Occipital lobe (tissue), 2 donors: ENCODE data around the gene KLRD1. TPM values are rescaled to one million over a fixed set of nuclear protein-coding genes. Genes with fewer than 3 reads are reported as not detected.
"Not testable (repeated sequence)": the region's sequence is repeated elsewhere in the genome, so short reads cannot be mapped to it uniquely, and the experiment has no call there.

Source experiments
- DNase-seq: peaks from one replicate; lab custom pipeline; 2025; lab: John Stamatoyannopoulos, UW
- total RNA-seq: library from RNA; depleted of rRNA; stranded (reverse); fragments of >200 nt; gene quantifications from one replicate; pipeline ENCODE4 v1.2.3, GENCODE V29; 2014

Gene KLRD1
- total RNA-seq, 1 donor from 2014 or later = 0.16 TPM

GRCh38 chr12:10338470-10338869 is 30.8 kb downstream of the KLRD1 start:
- DNase-seq = not testable (repeated sequence)

- no peak for DNase-seq
Measured at GRCh38 chr12:10339053-10339840, 31.6 kb downstream of the KLRD1 start.

GRCh38 chr12:10340946-10341345 is 33.3 kb downstream of the KLRD1 start:
- DNase-seq = not testable (repeated sequence)

DNA sequence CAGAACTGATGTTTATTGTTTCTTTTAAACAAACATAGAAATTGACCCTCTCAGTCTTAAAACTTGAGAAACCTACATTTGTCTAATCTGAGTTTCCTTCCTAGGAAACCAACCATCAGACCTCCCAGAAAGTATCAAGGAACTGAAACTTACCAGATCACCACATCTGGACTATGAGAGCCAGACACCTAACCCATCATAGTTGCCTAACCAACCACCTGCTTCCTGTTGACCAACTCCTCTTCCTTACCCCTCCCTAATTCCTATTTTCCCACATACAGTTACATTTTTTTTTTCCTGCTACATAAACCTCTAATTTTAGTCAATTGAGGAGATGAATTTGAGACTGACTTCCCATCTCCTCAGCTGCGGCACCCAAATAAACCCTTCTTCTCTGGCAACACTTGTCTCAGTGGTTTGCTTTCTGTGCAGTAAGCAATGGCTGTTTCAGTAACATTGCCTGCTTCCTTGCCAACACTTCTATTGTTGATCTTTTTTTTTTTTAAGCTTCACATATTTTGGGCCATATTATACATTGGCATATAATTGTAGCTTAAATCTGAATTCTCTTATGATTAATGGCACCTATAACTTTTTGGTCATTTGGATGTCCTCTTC is 34.3 kb downstream of the KLRD1 start:
- DNase-seq = no peak

GRCh38 chr12:10351457-10351856 is 43.8 kb downstream of the KLRD1 start:
- DNase-seq = not testable (repeated sequence)

GRCh38 chr12:10354071-10354470 is 46.4 kb downstream of the KLRD1 start:
- no peak for DNase-seq

DNA sequence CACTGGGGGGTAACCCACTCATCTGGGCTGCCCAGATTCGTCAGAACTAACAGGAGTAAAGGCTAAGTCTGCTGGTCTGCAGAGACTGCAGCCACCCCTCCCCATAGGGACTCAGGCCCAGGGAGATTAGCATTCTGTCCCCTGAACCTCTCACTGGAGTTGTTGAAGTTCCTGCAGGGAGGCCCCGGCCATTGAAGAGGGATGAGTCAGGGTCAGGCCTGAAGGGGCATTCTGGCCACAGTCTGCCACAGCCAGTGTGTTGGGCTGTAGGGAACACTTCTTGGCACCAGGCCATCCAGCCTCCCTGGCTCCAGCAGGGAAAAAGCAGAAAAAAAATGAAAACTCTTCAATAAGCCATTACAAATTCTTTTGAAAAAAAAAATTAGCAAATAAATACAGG is 46.8 kb downstream of the KLRD1 start:
- no peak for DNase-seq

GRCh38 chr12:10358131-10358530 is 50.5 kb downstream of the KLRD1 start:
- no peak for DNase-seq

- no peak for DNase-seq
Measured at GRCh38 chr12:10358969-10359368, 51.3 kb downstream of the KLRD1 start.

GRCh38 chr12:10361084-10361483 is 53.4 kb downstream of the KLRD1 start:
- DNase-seq = no peak

DNA sequence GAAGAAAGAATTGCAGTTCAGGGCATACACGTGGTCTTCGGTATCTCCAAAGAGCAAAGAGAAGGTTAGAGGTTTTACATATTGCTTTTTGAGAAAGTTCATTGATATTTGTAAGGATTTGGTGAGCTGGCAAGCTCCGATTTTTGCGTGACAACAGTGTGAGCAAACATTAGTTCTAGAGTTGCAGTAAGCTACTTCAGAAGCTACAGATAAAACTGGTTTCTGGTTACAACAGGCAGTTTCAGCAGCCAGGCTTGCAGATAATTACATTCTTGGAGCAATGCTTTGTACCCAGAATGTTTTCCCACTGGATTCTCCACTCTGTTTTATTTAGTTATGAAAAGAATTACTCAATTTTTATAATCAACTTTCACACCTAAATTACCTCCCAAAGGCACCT is 54.0 kb downstream of the KLRD1 start:
- DNase-seq = no peak

GRCh38 chr12:10362325-10362724 is 54.7 kb downstream of the KLRD1 start:
- no peak for DNase-seq

- DNase-seq = no peak
Measured at GRCh38 chr12:10362828-10363657, 55.4 kb downstream of the KLRD1 start.

DNA sequence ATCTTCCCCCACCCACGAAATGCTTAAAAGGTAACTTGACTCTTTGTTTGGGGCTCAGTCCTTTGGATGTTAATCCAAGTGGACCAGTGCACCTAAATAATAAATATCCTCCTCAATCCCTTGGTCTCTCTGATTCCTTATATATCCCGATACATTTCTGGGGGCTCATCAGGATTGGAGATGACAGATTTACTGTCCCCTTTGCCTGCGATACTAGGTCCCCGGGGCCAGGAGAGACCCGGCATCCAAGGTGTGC is 55.9 kb downstream of the KLRD1 start:
- no peak for DNase-seq

- DNase-seq = peak; percentile 60
Measured at GRCh38 chr12:10363914-10364814, 56.5 kb downstream of the KLRD1 start.

DNA sequence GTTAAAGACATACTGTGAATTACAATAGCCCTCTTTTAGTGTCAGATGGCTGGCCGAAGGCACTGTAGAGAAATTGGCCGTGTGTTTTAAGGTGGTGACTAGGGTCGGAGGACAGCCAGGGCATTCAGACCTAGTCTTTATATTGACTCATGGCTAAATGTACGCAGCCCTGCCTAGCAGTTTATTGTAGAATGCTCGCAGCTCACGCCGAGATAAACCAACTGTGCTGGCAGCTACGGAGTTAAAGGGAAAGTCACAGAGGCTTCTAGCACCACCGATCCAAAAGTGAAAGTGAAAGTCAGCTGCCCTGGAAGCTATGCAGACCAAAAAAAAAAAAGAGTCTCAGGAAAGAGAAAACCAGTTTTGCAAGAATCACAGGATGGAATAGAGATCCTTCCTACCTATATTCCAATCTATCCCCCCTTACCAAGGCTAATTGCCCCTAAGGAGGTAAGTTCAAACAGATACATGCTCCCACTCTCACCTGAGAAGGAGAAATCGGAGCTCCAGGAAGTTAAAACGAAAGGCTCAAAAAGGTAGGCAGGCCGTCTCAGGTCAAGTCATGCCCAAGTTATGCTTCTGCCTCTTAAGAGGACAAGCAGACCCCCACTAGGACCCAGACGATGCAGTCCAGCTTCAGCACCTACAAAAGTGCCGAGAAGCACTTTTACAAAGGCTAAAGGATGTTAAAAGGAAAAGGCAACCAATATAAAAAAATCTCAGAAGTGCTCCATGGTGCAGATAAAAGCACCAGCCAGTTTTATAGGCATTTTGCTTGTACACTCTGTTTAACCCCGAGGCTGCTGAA is 57.3 kb downstream of the KLRD1 start:
- peak; percentile 52 for DNase-seq

- no peak for DNase-seq
Measured at GRCh38 chr12:10365696-10366405, 58.2 kb downstream of the KLRD1 start.

DNA sequence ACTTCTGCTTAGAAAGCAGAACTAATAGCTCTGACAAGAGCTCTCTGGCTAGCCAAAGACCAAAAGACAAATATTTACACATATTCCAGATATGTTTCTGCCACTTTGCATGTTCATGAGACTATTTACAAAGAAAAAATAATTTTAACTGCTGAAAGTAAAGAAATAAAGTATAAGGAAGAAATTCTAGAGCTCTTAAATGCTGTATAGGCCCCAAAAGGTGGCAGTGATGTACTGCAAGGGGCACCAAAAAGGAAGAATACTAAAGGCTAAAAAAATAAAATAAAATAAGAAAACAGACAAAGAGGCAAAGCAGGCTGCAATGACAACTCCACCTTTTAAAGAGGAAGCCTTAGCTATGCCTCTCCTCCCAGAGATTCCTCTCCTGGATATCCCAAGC is 59.2 kb downstream of the KLRD1 start:
- DNase-seq = no peak

DNA sequence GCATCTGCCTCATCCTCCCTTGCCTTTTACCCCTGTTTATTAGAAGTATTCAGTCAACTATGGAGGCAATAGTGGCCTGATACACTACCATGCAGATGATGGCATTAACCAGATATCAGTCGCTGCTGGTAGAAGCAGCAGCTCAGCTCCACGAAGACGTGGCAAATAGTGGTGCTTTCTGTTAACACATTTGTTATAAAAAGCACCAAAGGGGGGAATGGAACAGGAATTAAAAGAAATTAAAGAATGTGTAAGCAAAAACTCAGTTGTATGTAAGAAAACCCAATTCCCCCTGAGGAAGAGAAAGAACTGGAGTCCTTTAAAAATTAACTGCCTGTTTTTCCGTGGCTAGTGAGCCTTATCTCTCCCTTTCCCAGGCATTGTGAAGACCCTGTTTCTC is 60.0 kb downstream of the KLRD1 start:
- DNase-seq = not testable (repeated sequence)
